Trophoblast cell (in vitro differentiated cells and primary cell): Measurements from ENCODE around the gene KANK3.
"Not testable (repeated sequence)": the region's sequence is repeated elsewhere in the genome, so short reads cannot be mapped to it uniquely, and the experiment has no call there.

Source experiments
- DNase-seq, 2 donors: peaks; one replicate each; pipeline ENCODE4 v3.0.0-alpha.2; 2016
- H2AFZ ChIP-seq: 2 replicates; pipeline ENCODE4 v1.6.1; 2013; ENCODE audit warnings: low read length, moderate library complexity, mild to moderate bottlenecking; ENCODE audit not compliant: insufficient read depth, poor library complexity
- H2AK5ac ChIP-seq: 2 replicates; pipeline ENCODE4 v1.6.1; 2013; ENCODE audit warnings: mild to moderate bottlenecking, low read length
- H2BK120ac ChIP-seq: 2 replicates; pipeline ENCODE4 v1.6.1; 2013; ENCODE audit warnings: low read length, mild to moderate bottlenecking, moderate library complexity; ENCODE audit not compliant: insufficient read depth, poor library complexity
- H2BK12ac ChIP-seq: 2 replicates; pipeline ENCODE4 v1.6.1; 2013; ENCODE audit warnings: mild to moderate bottlenecking, low read length, moderate library complexity
- H2BK5ac ChIP-seq: 2 replicates; pipeline ENCODE4 v1.6.1; 2013; ENCODE audit warnings: low read length, low read depth, moderate library complexity, mild to moderate bottlenecking; ENCODE audit not compliant: poor library complexity
- H3K14ac ChIP-seq: 2 replicates; pipeline ENCODE4 v1.6.1; 2013; ENCODE audit warnings: mild to moderate bottlenecking, low read length
- H3K18ac ChIP-seq: 2 replicates; pipeline ENCODE4 v1.6.1; 2013; ENCODE audit warnings: mild to moderate bottlenecking, low read length
- H3K23ac ChIP-seq: 2 replicates; pipeline ENCODE4 v1.6.1; 2013; ENCODE audit warnings: low read length
- H3K27ac ChIP-seq: 2 replicates; pipeline ENCODE4 v1.5.1; 2013; ENCODE audit warnings: low read depth, mild to moderate bottlenecking, inconsistent platforms, low read length, moderate library complexity
- H3K27me3 ChIP-seq: 2 replicates; pipeline ENCODE4 v1.6.1; 2013; ENCODE audit warnings: inconsistent platforms, mild to moderate bottlenecking, low read length, moderate library complexity; ENCODE audit not compliant: insufficient read depth
- H3K36me3 ChIP-seq, 2 experiments: 1 replicate in 1 of 2; 2 replicates in 1 of 2; pipeline ENCODE4 v1.6.1; 2013; ENCODE audit warnings: low read length in 2 of 2, mild to moderate bottlenecking in 2 of 2, moderate library complexity in 1 of 2; ENCODE audit not compliant: insufficient read depth in 2 of 2, control insufficient read depth in 1 of 2
- H3K4ac ChIP-seq: 2 replicates; pipeline ENCODE4 v1.6.1; 2013; ENCODE audit warnings: low read depth, mild to moderate bottlenecking, low read length, moderate library complexity
- H3K4me1 ChIP-seq, 2 experiments: 1 replicate in 1 of 2; 2 replicates in 1 of 2; pipeline ENCODE4 v1.6.1; 2013; ENCODE audit warnings: low read length in 2 of 2, mild to moderate bottlenecking in 2 of 2, moderate library complexity in 1 of 2; ENCODE audit not compliant: insufficient read depth in 2 of 2, control insufficient read depth in 1 of 2
- H3K4me2 ChIP-seq: 2 replicates; pipeline ENCODE4 v1.6.1; 2013; ENCODE audit warnings: inconsistent platforms, mild to moderate bottlenecking, low read length, moderate library complexity
- H3K4me3 ChIP-seq: 2 replicates; pipeline ENCODE4 v1.5.1; 2013; ENCODE audit warnings: mild to moderate bottlenecking, low read depth, low read length, inconsistent platforms
- H3K79me1 ChIP-seq: one replicate; pipeline ENCODE4 v1.6.1; 2013; ENCODE audit warnings: low read length
- H3K79me2 ChIP-seq: 2 replicates; pipeline ENCODE4 v1.6.1; 2013; ENCODE audit warnings: low read length, mild to moderate bottlenecking; ENCODE audit not compliant: control insufficient read depth, insufficient read depth, poor library complexity
- H3K9ac ChIP-seq: 2 replicates; pipeline ENCODE4 v1.6.1; 2013; ENCODE audit warnings: mild to moderate bottlenecking, low read length
- H3K9me3 ChIP-seq: 2 replicates; pipeline ENCODE4 v1.6.1; 2013; ENCODE audit warnings: low read depth, mild to moderate bottlenecking, control low read depth, inconsistent platforms, low read length; ENCODE audit not compliant: insufficient read depth
- H4K12ac ChIP-seq: 2 replicates; pipeline ENCODE4 v1.6.1; 2013; ENCODE audit warnings: low read depth, mild to moderate bottlenecking, low read length, moderate library complexity
- H4K8ac ChIP-seq: 2 replicates; pipeline ENCODE4 v1.6.1; 2013; ENCODE audit warnings: low read depth, mild to moderate bottlenecking, low read length, moderate library complexity
- H4K91ac ChIP-seq: one replicate; pipeline ENCODE4 v1.6.1; 2013; ENCODE audit warnings: low read depth, mild to moderate bottlenecking, low read length, moderate library complexity
- WGBS: extraction: QIAGEN DNeasy Blood & Tissue Kit; methylation state at CpG from one replicate; pipeline ENCODE4 v1.1.7; 2013; ENCODE audit warnings: missing lambda C conversion rate; ENCODE audit not compliant: insufficient read length, insufficient coverage; ENCODE audit errors: extremely low coverage; 5-methylcytosine and 5-hydroxymethylcytosine counted together

The KANK3 gene

DNA sequence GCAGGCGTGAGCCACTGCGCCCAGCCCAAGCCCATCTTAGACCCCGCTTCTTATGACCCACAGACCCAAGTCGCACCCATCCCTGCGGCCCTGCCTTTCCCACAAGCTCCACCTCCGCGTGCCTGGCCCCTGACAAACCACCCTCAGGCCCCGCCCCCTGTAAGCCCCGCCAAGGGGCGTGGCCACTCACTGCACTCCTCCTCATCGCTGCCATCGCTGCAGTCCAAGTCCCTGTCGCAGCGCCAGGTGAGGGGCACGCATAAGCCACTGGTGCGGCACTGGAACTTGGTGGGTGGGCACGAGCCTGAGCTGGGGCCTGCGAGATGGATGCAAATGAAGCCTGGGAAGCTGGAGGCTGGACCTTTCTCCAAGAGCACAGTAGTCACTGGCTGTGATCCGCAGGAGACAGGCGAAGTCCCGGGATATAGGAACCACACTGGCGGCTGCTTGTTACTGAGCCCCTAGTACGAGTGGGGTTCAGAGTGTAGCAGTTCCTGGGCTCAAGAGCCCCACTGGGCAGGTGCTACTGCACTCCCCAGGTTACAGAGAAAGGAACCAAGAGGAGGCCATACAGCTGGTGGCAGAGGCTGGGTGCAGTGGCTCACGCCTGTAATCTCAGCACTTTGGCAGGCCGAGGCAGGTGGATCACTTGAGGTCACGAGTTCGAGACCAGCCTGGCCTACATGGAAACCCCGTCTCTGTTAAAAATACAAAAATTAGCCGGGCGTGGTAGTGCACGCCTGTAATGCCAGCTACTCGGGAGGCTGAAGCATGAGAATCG lies 38.0 kb downstream of the KANK3 start:
- Histone ChIP-seq H3K18ac (no peak overlapping the region), H3K4ac (no peak overlapping the region), H4K12ac (no peak overlapping the region), H2BK5ac (no peak overlapping the region), H2BK120ac (no peak overlapping the region), H2AFZ (no peak overlapping the region), H3K27me3 (no peaks in the 10 kb centered on the region), H3K9me3 (peaks cover 2% of the 10 kb centered on the region), H4K91ac (no peak overlapping the region), H4K8ac (no peak overlapping the region), H3K36me3 (peaks cover 10 to 11% of the 10 kb centered on the region in 2 experiments), H3K14ac (no peak overlapping the region), H3K4me1 (peaks cover 8 to 11% of the 10 kb centered on the region in 2 experiments), H3K79me2 (no peaks in the 10 kb centered on the region), H3K23ac (no peak overlapping the region), H3K27ac (no peak overlapping the region), H2AK5ac (no peak overlapping the region), H3K4me3 (no peak overlapping the region), H3K9ac (no peak overlapping the region), H3K79me1 (peaks cover 2% of the 10 kb centered on the region), H2BK12ac (no peak overlapping the region), H3K4me2 (no peak overlapping the region)
- no CpG with 5 or more reads among the region's 33 CpGs for WGBS
- DNase-seq: peak; percentile 63 to 67

DNA sequence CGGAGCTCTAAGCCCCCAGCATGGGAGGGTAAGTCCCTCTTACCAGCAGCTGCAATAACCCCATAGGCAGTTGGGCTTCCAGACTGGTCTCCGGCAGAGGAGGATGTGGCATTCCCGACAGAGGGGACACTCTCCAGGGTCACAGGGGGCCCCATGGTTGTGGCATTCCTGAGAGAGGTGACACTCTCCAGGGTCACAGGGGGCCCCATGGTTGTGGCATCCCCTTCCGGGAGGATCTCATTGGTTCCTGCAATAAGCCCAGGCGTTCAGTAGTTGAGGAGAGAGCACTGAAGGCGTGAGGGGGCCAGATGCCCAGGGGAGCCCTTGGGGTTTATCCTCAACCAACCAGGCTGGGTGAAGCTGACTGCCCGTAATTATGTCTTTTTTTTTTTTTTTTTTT lies 40.3 kb downstream of the KANK3 start:
- Histone ChIP-seq H4K8ac (no peak overlapping the region), H2BK5ac (no peak overlapping the region), H3K4ac (no peak overlapping the region), H3K18ac (no peak overlapping the region), H2AFZ (no peak overlapping the region), H3K23ac (no peak overlapping the region), H3K27ac (no peak overlapping the region), H3K14ac (no peak overlapping the region), H3K36me3 (peaks cover 3 to 5% of the 10 kb centered on the region in 2 experiments), H3K4me2 (no peak overlapping the region), H3K27me3 (no peaks in the 10 kb centered on the region), H3K4me1 (peaks cover 5 to 7% of the 10 kb centered on the region in 2 experiments), H4K91ac (no peak overlapping the region), H3K9ac (no peak overlapping the region), H2BK120ac (no peak overlapping the region), H4K12ac (no peak overlapping the region), H3K79me2 (no peaks in the 10 kb centered on the region), H3K4me3 (no peak overlapping the region), H3K9me3 (peaks cover 2% of the 10 kb centered on the region), H2AK5ac (no peak overlapping the region), H3K79me1 (no peaks in the 10 kb centered on the region), H2BK12ac (no peak overlapping the region)
- no CpG with 5 or more reads among the region's 7 CpGs for WGBS
- no peak for DNase-seq

DNA sequence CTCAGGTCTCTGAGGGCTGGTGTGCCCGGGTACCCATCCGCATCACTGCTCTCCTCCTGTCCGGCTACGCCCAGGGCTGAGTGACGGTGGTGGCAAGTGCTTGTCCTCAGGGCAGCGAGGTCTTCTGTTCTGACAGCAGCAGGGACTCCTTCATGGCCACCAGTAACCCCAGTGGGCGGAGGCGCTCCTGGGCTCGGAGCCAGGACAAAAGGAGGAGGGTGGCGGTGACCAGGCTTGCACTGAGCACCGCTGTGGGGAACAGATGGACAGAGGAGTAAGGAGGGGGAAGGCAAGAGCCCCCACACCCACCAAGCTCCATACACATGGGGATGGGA lies 40.7 kb downstream of the KANK3 start:
- Histone ChIP-seq H3K4me3 (no peak overlapping the region), H3K4ac (no peak overlapping the region), H2BK5ac (no peak overlapping the region), H3K79me1 (no peaks in the 10 kb centered on the region), H3K9ac (no peak overlapping the region), H3K4me1 (peaks cover under 1 to 3% of the 10 kb centered on the region in 2 experiments), H2AFZ (no peak overlapping the region), H3K4me2 (no peak overlapping the region), H2BK120ac (no peak overlapping the region), H3K23ac (no peak overlapping the region), H3K27me3 (no peaks in the 10 kb centered on the region), H3K18ac (no peak overlapping the region), H2AK5ac (no peak overlapping the region), H2BK12ac (no peak overlapping the region), H3K14ac (no peak overlapping the region), H4K12ac (no peak overlapping the region), H3K27ac (no peak overlapping the region), H3K36me3 (peaks cover 3 to 5% of the 10 kb centered on the region in 2 experiments), H3K79me2 (no peaks in the 10 kb centered on the region), H4K91ac (no peak overlapping the region), H3K9me3 (peaks cover 2% of the 10 kb centered on the region), H4K8ac (no peak overlapping the region)
- DNase-seq: no peak
- WGBS: no CpG with 5 or more reads among the region's 11 CpGs

DNA sequence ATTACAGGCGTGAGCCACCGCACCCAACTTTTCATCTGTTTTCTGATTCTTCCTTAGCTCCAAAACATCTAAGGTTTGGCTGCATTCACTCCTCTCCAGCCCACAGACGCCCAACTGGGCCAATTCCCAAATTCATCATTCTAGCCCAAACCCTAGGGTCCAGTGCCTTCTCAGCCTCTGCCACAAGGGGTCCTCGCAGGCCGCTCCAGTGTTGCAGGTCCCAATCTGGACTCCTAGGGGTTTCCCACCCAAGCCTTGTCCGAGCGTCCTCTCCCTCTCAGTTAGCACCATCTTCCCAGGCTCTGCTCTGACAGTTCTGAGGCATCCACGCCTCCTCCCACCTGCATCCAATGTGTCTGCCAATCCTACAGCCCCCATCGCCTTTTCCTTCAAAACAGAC lies 51.7 kb downstream of the KANK3 start:
- no CpG with 5 or more reads among the region's 9 CpGs for WGBS
- not testable (repeated sequence) for H3K36me3 ChIP-seq, H3K14ac ChIP-seq

More for the DNA sequence above, 51.7 kb downstream of the KANK3 start:
- not testable (repeated sequence) for H4K8ac ChIP-seq, H3K27me3 ChIP-seq, H3K18ac ChIP-seq, H3K23ac ChIP-seq, H3K79me1 ChIP-seq, H3K4ac ChIP-seq, H4K91ac ChIP-seq, DNase-seq, H3K4me2 ChIP-seq, H3K4me1 ChIP-seq, H3K9ac ChIP-seq, H3K79me2 ChIP-seq, H2BK12ac ChIP-seq, H3K27ac ChIP-seq, H2AK5ac ChIP-seq, H4K12ac ChIP-seq, H2BK120ac ChIP-seq, H2BK5ac ChIP-seq, H3K9me3 ChIP-seq, H2AFZ ChIP-seq, H3K4me3 ChIP-seq
